Neuronal stem cell (in vitro differentiated cells): Measurements from ENCODE around the gene LENG1.

Experiments used
- DNase-seq: peaks from one replicate; pipeline ENCODE4 v3.0.0-alpha.2; 2013; ENCODE audit warnings: low spot score
- H2AFZ ChIP-seq: one replicate; pipeline ENCODE4 v1.6.1; 2013; ENCODE audit warnings: mild to moderate bottlenecking, low read length, inconsistent platforms
- H2AK5ac ChIP-seq: 2 replicates; pipeline ENCODE4 v1.6.1; 2013; ENCODE audit warnings: low read depth, mild to moderate bottlenecking, inconsistent platforms, low read length, moderate library complexity, mixed read lengths
- H2BK120ac ChIP-seq: 2 replicates; pipeline ENCODE4 v1.6.1; 2013; ENCODE audit warnings: low read depth, mild to moderate bottlenecking, inconsistent platforms, low read length, moderate library complexity, mixed read lengths
- H2BK12ac ChIP-seq: one replicate; pipeline ENCODE4 v1.6.1; 2013; ENCODE audit warnings: low read length, inconsistent platforms
- H2BK15ac ChIP-seq: 2 replicates; pipeline ENCODE4 v1.6.1; 2013; ENCODE audit warnings: mild to moderate bottlenecking, low read length, inconsistent platforms, mixed read lengths
- H2BK5ac ChIP-seq: one replicate; pipeline ENCODE4 v1.6.1; 2013; ENCODE audit warnings: inconsistent platforms, mild to moderate bottlenecking, low read length, moderate library complexity
- H3K14ac ChIP-seq: one replicate; pipeline ENCODE4 v1.6.1; 2013; ENCODE audit warnings: low read length, inconsistent platforms
- H3K18ac ChIP-seq: 2 replicates; pipeline ENCODE4 v1.6.1; 2013; ENCODE audit warnings: low read length, inconsistent platforms
- H3K23ac ChIP-seq: 2 replicates; pipeline ENCODE4 v1.6.1; 2013; ENCODE audit warnings: low read depth, mild to moderate bottlenecking, mixed read lengths, low read length, inconsistent platforms; ENCODE audit not compliant: poor library complexity
- H3K27ac ChIP-seq: replicated peaks from 3 replicates; pipeline ENCODE4 v1.5.1; 2013; ENCODE audit warnings: low read length, inconsistent platforms
- H3K27me3 ChIP-seq, 3 experiments: 2 replicates each; pipeline ENCODE4 v1.6.1; 2013; ENCODE audit warnings: low read length in 3 of 3, mild to moderate bottlenecking in 2 of 3, inconsistent platforms in 1 of 3, low read depth in 1 of 3, mixed read lengths in 1 of 3, moderate library complexity in 1 of 3; ENCODE audit not compliant: control insufficient read depth in 3 of 3, insufficient read depth in 3 of 3
- H3K36me3 ChIP-seq, 2 donors: replicated peaks in 1 of 2; 2 replicates each; pipeline ENCODE4 v1.6.1; 2013; ENCODE audit warnings: low read length in 2 of 2; ENCODE audit not compliant: control insufficient read depth in 2 of 2, insufficient read depth in 2 of 2
- H3K4ac ChIP-seq: 2 replicates; pipeline ENCODE4 v1.6.1; 2013; ENCODE audit warnings: inconsistent platforms, mild to moderate bottlenecking, low read length, moderate library complexity
- H3K4me1 ChIP-seq, 2 donors: 1 replicate in 1 of 2; 2 replicates in 1 of 2; pipeline ENCODE4 v1.6.1; 2013; ENCODE audit warnings: low read length in 2 of 2, low read depth in 1 of 2; ENCODE audit not compliant: control insufficient read depth in 2 of 2, insufficient read depth in 1 of 2
- H3K4me2 ChIP-seq: one replicate; pipeline ENCODE4 v1.6.1; 2013; ENCODE audit warnings: mild to moderate bottlenecking, low read length, inconsistent platforms; ENCODE audit not compliant: insufficient read depth, poor library complexity, severe bottlenecking
- H3K4me3 ChIP-seq, 2 donors: 2 replicates each; pipeline ENCODE4 v1.5.1; 2013; ENCODE audit warnings: low read length in 2 of 2, mild to moderate bottlenecking in 2 of 2, inconsistent platforms in 1 of 2, moderate library complexity in 1 of 2
- H3K79me1 ChIP-seq: one replicate; pipeline ENCODE4 v1.6.1; 2013; ENCODE audit warnings: low read depth, mild to moderate bottlenecking, inconsistent platforms, low read length, moderate library complexity
- H3K9ac ChIP-seq: one replicate; pipeline ENCODE4 v1.6.1; 2013; ENCODE audit warnings: mild to moderate bottlenecking, low read depth, low read length, inconsistent platforms; ENCODE audit not compliant: poor library complexity
- H3K9me3 ChIP-seq, 2 donors: replicated peaks in 1 of 2; 2 replicates each; pipeline versions ENCODE3 to v1.6.1; 2013; ENCODE audit warnings: low read length in 2 of 2, mild to moderate bottlenecking in 2 of 2, inconsistent platforms in 1 of 2, low read depth in 1 of 2, mixed read lengths in 1 of 2, moderate library complexity in 1 of 2; ENCODE audit not compliant: control insufficient read depth in 2 of 2, insufficient read depth in 1 of 2
- H4K8ac ChIP-seq: one replicate; pipeline ENCODE4 v1.6.1; 2013; ENCODE audit warnings: low read depth, mild to moderate bottlenecking, inconsistent platforms, low read length, moderate library complexity
- H4K91ac ChIP-seq: one replicate; pipeline ENCODE4 v1.6.1; 2013; ENCODE audit warnings: low read length, low read depth, mild to moderate bottlenecking, inconsistent platforms; ENCODE audit not compliant: poor library complexity
- WGBS, 2 donors: extraction: QIAGEN DNeasy Blood & Tissue Kit; methylation state at CpG; one replicate each; pipeline ENCODE4 v1.1.7; 2013; ENCODE audit warnings: missing lambda C conversion rate in 2 of 2, mixed read lengths in 1 of 2; ENCODE audit not compliant: insufficient read length in 2 of 2, insufficient replicate concordance in 1 of 2; ENCODE audit errors: extremely low coverage in 2 of 2; 5-methylcytosine and 5-hydroxymethylcytosine counted together

Gene LENG1

DNA sequence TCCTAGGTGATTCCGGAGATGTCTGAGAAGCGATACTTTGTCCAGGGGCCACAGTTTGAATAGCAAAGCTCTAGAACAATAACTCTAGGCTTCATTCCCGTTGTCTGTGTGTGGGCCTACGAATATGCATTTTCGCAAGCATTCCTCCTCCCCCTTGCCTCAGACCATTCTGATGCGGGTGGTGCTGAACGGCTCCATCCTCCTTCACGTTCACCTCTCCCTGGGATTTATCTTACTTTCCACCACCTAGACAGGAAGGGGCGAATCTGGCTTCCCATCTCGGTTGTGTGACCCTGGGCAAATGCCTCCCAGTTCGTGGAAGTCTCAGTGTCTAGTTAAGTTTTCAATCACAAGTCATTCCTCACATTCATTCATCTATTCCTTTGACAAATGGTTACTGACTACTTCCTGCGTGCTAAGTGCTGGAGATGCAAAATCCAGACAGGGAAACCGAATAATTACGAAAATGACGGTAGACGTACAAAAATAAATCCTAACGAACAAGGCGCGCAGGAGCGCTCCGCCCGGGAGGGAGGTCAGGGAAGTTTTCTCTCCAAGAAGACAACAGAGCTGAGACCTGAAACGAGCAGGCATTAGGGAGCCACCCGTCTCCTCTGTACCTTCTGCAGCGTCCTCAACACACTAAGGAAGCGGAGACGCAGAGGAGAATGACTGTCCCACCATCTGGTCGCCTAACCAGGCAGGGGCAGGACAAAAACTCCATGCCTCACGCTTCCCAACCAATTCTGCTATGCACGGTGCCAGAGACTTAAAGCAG is 23.2 kb downstream of the LENG1 start:
- Histone ChIP-seq H2AK5ac (no peak overlapping the region), H3K27ac (peak overlapping the region; percentile 28), H2BK120ac (no peak overlapping the region), H2BK12ac (no peak overlapping the region), H3K4me2 (peak overlapping the region; percentile 81), H3K79me1 (peaks cover 25% of the 10 kb centered on the region), H3K4ac (no peak overlapping the region), H3K23ac (peak overlapping the region; percentile 68), H3K9ac (peak overlapping the region; percentile 91), H4K8ac (no peak overlapping the region), H2AFZ (peak overlapping the region; percentile 74), H2BK5ac (no peak overlapping the region), H3K18ac (peak overlapping the region; percentile 49), H3K27me3 (no peaks in the 10 kb centered on the region), H4K91ac (no peak overlapping the region), H3K9me3 (peaks cover 3% of the 10 kb centered on the region in 2 donors), H3K36me3 (peaks cover 18 to 38% of the 10 kb centered on the region in 2 donors), H2BK15ac (no peak overlapping the region), H3K14ac (no peak overlapping the region), H3K4me1 (peaks cover 16% of the 10 kb centered on the region in 2 donors), H3K4me3 (peak overlapping the region; percentile 52 to 81)
- no CpG with 5 or more reads among the region's 30 CpGs for WGBS, 2 donors
- no peak for DNase-seq

DNA sequence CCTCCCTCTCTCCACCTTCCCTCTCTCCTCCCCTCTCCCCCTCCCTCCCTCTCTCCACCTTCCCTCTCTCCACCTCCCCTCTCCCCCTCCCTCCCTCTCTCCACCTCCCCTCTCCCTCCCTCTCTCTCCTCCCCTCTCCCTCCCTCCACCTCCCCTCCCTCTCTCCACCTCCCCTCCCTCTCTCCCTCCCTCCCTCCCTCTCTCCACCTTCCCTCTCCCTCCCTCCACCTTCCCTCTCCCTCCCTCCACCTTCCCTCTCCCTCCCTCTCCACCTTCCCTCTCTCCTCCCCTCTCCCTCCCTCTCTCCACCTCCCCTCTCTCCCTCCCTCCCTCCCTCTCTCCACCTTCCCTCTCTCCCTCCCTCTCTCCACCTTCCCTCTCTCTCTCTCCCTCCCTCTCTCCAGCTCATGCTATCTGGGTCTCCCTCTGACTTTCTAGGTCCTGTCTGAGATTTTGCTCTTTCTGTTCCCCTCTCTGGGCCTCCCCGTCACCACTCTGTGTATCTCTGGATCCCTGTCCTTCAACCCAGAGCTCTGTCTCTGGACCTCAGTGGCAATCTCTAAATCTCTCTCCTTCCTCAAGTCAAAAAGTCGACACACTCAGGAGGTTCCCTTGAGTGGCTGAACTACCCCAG is 25.4 kb downstream of the LENG1 start:
- H3K79me1 ChIP-seq, result peaks cover 11% of the 10 kb centered on the region
- H3K9me3 ChIP-seq, result peaks cover 3% of the 10 kb centered on the region in 2 donors
- H2AFZ ChIP-seq, result no peak overlapping the region

DNA sequence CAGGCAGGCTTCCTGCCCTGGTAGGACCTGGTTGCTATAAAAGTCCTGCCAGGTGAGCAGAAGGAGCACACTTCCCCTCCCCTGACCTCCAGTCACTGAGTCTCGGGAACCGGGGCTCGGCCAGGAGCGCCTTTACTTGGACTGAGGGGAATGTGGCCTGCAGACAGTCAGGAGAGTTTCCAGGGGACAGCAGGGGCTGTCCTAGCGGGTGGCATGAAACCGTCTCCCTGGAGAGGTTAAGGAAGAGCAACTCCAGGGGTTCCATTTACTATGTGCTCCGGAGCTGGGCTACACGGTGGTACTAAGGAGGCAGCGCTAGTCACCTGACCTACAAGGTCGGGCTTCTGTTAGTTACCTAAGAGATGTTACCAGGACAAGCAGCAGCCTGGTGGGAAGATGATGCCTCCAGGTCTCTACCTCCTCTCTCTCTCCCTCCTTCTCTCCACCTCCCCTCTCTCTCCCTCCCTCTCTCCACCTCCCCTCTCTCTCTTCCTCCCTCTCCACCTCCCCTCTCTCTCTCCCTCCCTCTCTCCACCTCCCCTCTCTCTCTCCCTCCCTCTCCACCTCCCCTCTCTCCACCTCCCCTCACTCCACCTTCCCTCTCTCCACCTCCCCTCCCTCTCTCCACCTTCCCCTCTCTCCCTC is 26.1 kb downstream of the LENG1 start:
- no peak overlapping the region for H2AFZ ChIP-seq
- no peaks in the 10 kb centered on the region for H3K27me3 ChIP-seq
- peaks cover 5% of the 10 kb centered on the region for H3K79me1 ChIP-seq
- no peak overlapping the region for H2BK5ac ChIP-seq
- peak overlapping the region; percentile 13 for H3K18ac ChIP-seq
- peaks cover 3% of the 10 kb centered on the region in 2 donors for H3K9me3 ChIP-seq
- H3K4ac ChIP-seq, result no peak overlapping the region
- peak; percentile 83 for DNase-seq
- peak overlapping the region; percentile 1 for H4K91ac ChIP-seq
- H2BK120ac ChIP-seq, result peak overlapping the region; percentile 1
- peak overlapping the region; percentile 8 for H4K8ac ChIP-seq
- no CpG with 5 or more reads among the region's 10 CpGs for WGBS, 2 donors
- H2BK15ac ChIP-seq, result no peak overlapping the region
- H3K4me2 ChIP-seq, result no peak overlapping the region
- peak overlapping the region; percentile 4 for H2BK12ac ChIP-seq
- H3K23ac ChIP-seq, result peak overlapping the region; percentile 5
- H3K9ac ChIP-seq, result peak overlapping the region; percentile 66
- H3K14ac ChIP-seq, result peak overlapping the region; percentile 3
- H3K4me3 ChIP-seq, result no peak overlapping the region
- no peak overlapping the region for H2AK5ac ChIP-seq
- H3K4me1 ChIP-seq, result peaks cover 6 to 7% of the 10 kb centered on the region in 2 donors
- H3K27ac ChIP-seq, result no peak overlapping the region
- peaks cover 21 to 35% of the 10 kb centered on the region in 2 donors for H3K36me3 ChIP-seq

More for the DNA sequence above, 25.4 kb downstream of the LENG1 start:
- no peak for DNase-seq
- no CpG with 5 or more reads among the region's 2 CpGs for WGBS, 2 donors
- Histone ChIP-seq H2AK5ac (no peak overlapping the region), H2BK15ac (no peak overlapping the region), H3K4ac (no peak overlapping the region), H3K36me3 (peaks cover 18 to 32% of the 10 kb centered on the region in 2 donors), H3K4me1 (peaks cover 11 to 13% of the 10 kb centered on the region in 2 donors), H3K9ac (peak overlapping the region; percentile 66), H2BK120ac (no peak overlapping the region), H3K27me3 (no peaks in the 10 kb centered on the region), H2BK12ac (no peak overlapping the region), H3K14ac (no peak overlapping the region), H4K8ac (peak overlapping the region; percentile 8), H2BK5ac (no peak overlapping the region), H4K91ac (no peak overlapping the region), H3K4me3 (no peak overlapping the region), H3K23ac (no peak overlapping the region), H3K27ac (no peak overlapping the region), H3K4me2 (no peak overlapping the region), H3K18ac (no peak overlapping the region)

DNA sequence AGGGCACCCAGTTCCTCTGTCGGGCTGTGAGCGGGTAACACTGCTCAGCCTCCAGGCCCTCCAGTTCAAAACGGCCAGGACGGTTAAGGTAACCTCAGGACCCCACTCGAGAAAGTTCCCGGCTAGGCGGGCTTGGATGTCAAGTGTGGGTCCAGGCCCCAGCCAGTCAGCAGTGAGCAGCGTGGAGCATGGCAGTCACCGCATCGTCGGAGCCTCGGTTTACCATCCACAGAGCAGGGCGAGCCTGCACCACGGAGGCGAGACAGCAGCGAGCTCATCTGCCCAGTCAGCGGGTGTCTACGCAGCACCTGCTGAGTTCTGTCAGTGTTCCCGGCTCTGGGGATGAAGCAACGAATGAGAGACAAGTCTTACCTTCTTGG is 29.9 kb downstream of the LENG1 start:
- no peak overlapping the region for H2AK5ac ChIP-seq
- no peak overlapping the region for H3K4ac ChIP-seq
- H3K14ac ChIP-seq, result no peak overlapping the region
- no peak overlapping the region for H3K27ac ChIP-seq
- H2BK120ac ChIP-seq, result no peak overlapping the region
- no CpG with 5 or more reads among the region's 20 CpGs for WGBS, 2 donors
- H3K27me3 ChIP-seq, result no peaks in the 10 kb centered on the region
- H2BK12ac ChIP-seq, result peak overlapping the region; percentile 22
- H4K8ac ChIP-seq, result no peak overlapping the region
- H3K9me3 ChIP-seq, result peaks cover 3% of the 10 kb centered on the region in 2 donors
- H3K23ac ChIP-seq, result no peak overlapping the region
- H4K91ac ChIP-seq, result no peak overlapping the region
- H3K36me3 ChIP-seq, result peaks cover 37 to 67% of the 10 kb centered on the region in 2 donors
- H2AFZ ChIP-seq, result no peak overlapping the region
- no peak overlapping the region for H3K9ac ChIP-seq
- no peak for DNase-seq
- H2BK15ac ChIP-seq, result no peak overlapping the region
- H3K4me2 ChIP-seq, result no peak overlapping the region
- no peak overlapping the region for H2BK5ac ChIP-seq
- H3K4me3 ChIP-seq, result no peak overlapping the region
- H3K79me1 ChIP-seq, result no peaks in the 10 kb centered on the region
- H3K18ac ChIP-seq, result no peak overlapping the region
- no peaks in the 10 kb centered on the region for H3K4me1 ChIP-seq
